Activated naive CD4-positive, alpha-beta T cell (primary cell): Measurements from ENCODE around the gene PPP1R3F.
A peak's percentile ranks its signal among the peaks of the same experiment; 100 is the strongest.

ENCODE experiments used
- DNase-seq, 4 experiments: peaks; one replicate each; lab custom pipeline; 2025; lab: John Stamatoyannopoulos, UW

Gene PPP1R3F

DNA sequence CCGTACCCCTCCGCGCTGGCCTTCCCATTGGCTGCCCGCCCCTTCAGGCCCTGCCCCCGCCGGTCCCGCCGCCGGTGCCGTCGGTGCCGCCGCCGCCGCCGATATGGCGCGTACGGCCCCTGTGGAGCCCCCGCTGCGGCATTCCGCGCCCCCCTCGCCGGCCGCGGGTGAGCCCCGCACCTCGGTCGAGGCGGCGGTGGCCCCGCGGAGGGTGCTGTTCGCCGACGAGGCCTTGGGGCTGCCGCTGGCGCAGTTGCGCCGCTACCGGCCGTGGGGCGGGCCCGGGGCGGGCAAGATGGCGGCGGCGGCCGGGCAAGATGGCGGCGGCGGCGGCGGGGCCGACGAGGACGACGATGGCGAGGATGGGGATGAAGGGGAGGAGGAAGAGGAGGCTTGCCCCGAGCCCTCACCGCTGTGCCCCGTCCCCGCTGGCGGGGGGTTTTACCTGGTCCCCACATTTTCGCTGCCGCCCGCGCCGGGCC is at the start of gene PPP1R3F:
Gene PPP1R3F (plus strand): TSS at position 27 of the 482 bp plus-strand sequence. CDS start 77 bp downstream, at position 104.
- DNase-seq = peak in 2 of 4 experiments; percentile 38 to 58

DNA sequence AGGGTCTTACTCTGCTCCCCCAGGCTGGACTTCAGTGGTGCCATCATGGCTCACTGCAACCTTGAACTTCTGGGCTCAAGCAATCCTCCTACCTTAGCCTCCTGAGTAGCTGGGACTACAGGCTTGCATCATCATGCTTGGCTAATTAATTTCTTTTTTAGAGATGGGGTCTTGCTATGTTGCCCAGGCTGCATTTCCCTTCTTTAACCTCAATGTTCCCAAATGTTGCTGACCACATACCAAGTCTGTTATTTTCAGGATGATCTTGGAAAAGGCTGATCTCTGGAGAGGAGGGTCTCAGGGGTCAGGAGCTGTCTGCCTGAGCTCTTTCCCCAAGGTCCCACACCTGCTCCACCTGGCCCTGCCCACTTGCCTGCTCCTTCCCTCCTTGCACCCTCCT is 49.5 kb upstream of the PPP1R3F start:
- no peak for DNase-seq

- DNase-seq = no peak
These were observed 47.7 kb upstream of the PPP1R3F start for GRCh38 chrX:49221868-49222267.

DNA sequence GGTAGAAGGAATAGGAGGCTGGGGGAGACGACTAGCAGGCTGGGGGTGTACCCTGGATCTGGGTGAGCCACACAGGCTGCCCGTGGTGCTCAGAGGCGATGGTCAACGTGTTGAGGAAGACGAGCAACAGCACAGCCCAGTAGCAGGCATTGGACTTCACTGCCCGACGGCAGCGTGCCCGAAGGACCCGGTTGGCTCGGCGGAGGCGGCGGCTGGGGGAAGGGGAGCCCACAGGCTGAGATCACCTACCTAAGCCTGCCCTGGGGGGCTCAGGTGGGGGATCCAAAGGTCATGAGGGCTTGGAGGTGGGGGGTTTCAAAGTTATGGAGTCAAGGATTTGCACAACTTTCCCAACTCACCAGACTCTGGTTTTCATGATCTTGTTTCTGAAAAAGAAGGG is 43.7 kb upstream of the PPP1R3F start:
- no peak for DNase-seq

- DNase-seq = no peak
These were observed 42.6 kb upstream of the PPP1R3F start for GRCh38 chrX:49226946-49227345.

- no peak for DNase-seq
These were observed 41.9 kb upstream of the PPP1R3F start for GRCh38 chrX:49227726-49228125.

GRCh38 chrX:49228185-49228584 is 41.4 kb upstream of the PPP1R3F start:
- no peak for DNase-seq

DNA sequence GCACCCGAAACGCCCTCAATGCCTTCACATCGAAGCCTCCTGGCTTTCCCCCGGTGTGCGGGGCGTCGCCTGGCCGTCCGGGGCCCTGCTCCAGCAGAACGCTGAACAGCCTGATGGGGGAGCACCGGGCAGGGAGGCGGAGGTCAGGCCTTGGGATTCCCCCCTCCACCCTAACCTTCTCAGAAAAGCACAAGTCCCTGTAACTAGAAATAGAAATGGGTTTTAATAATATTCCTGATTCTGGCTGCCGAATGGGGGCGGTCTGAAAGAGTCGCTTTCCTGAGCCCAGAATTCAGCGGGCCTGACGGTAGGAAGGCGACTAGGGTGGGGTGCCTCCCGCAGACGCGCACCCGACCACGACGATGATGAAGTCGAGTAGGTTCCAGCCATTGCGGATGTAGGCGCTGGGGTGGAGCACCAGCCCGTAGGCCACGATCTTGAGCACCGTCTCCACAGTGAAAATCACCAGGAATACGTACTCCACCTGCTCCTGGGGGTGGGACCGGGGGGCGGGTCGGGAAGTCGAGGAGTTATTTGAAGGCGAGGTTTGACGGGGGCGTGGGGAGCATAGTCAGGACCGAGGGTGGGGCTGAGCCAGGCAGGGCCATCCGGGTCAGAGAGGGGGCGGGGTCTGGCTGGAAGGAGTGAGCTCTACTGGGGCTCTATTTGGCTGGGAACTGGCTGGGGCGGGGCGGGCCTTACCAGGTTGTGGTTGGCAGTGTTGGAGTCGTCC is 38.9 kb upstream of the PPP1R3F start:
- DNase-seq = peak in 2 of 4 experiments; percentile 12 to 40

DNA sequence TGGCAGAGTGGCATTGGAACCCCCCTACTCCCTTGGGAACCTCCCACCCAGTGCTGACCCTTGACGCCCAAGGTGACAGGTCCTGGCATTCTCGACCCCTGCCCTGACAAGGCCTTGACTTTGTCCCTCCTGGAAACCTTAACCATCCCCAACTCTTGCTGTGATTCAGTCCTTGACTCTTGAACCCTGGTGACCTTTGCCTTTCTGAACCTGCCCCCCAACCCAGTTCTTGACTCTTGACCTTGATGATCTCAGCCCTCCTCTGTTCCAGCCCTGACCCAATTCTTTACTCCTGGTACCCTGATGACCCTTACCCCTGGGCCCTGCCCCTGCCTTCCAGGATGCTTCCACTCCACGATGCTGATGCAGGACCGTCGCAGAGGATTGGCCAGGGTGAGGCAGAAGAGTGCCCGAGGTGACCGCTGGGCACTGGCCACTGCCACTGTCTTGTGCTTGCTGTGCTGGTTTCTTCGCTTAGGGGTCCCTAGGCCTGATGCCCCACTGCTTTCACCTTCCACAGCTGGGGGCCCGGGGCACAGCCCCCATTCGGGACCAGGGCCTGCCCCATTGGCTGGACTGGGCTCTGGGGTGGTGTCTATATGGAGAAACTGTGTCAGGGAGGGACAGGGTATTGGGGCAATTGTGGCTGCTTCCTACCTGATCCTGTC is 38.1 kb upstream of the PPP1R3F start:
- DNase-seq = no peak

GRCh38 chrX:49232525-49232924 is 37.1 kb upstream of the PPP1R3F start:
- DNase-seq = no peak

- DNase-seq = no peak
These were observed 36.4 kb upstream of the PPP1R3F start, which contains the start of gene CACNA1F for GRCh38 chrX:49233176-49233575. TSS of gene CACNA1F (minus strand) at chrX:49233340. CDS start at chrX:49233309, 31 bp downstream.

DNA sequence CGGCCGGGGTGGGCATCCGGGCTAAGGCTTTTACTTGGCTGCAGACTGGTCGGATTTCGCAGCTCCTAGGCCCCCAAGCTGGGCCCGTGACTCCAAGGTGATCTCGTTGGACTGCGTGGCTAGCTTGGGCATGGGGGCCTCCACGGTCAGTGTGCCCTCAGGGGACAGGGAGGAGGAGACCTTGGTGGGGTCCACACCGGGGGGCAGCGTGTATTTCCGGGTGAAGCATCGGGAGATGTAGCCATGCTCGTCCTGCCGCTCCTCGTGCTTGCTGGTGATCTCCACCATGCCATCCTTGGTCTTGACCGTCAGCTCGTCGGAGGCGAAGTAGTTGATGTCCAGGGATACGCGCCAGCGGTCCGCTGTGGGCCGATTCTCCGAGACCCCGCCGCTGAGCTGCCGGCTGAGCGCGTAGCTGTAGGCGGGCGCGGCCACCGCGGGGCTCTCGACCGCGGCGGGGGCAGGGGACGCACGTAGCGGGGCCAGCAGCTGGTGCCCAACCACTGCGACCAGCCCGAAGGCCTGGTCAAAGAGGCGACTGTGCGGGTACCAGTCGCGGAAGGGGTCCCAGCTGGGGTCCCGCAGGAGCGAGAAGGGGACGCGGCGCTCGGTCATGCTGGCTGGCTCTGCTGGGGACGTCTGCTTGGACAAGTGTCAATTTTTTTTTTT is 35.6 kb upstream of the PPP1R3F start:
- no peak for DNase-seq

DNA sequence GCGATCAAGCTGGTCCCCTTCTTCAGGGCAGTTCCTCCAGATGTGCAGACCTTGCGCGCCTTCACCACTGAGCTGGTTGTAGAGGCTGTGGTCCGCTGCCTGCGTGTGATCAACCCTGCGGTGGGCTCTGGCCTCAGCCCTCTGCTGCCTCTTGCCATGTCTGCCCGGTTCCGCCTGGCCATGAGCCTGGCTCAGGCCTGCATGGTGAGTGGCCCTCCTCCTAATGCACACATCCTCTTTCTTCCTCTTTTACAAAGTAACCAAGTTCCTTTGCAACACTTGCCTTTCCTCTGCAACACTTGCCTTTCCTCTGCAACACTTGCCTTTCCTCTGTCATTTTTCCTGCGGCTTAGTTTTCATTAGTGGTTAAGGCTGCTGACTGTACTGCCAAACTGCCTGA is 32.5 kb upstream of the PPP1R3F start:
- DNase-seq = no peak

- no peak for DNase-seq
These were observed 30.9 kb upstream of the PPP1R3F start for GRCh38 chrX:49238735-49239134.

DNA sequence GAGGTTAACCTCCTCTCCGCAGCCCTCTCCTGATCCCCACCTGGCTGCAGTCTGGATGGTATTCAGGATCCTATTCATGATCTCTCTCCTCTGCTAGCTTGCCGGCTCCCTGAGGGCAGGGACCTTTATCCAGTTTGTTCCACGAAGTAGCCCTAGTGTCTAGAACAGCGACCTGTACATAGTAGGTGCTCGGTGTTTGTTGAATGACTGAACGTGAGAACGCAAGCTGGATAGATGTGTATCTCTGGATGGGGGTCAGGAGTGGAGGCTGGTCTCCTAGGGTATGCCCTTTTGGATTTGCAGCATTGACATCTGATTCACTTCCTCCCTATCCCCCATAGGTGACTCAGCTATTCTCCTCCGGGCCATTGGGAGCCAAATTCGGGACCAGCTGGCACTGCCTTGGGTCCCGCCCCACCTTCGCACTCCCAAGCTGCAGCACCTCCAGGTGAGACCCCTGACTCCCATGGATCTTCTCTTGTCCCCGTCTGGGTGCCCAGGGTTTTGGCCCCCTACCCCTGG is 27.0 kb upstream of the PPP1R3F start:
- DNase-seq = no peak

- DNase-seq = no peak
These were observed 26.4 kb upstream of the PPP1R3F start for GRCh38 chrX:49243166-49243565.

- no peak for DNase-seq
These were observed 25.4 kb upstream of the PPP1R3F start for GRCh38 chrX:49244207-49244606.

GRCh38 chrX:49246541-49246940 is 23.1 kb upstream of the PPP1R3F start:
- DNase-seq = no peak

DNA sequence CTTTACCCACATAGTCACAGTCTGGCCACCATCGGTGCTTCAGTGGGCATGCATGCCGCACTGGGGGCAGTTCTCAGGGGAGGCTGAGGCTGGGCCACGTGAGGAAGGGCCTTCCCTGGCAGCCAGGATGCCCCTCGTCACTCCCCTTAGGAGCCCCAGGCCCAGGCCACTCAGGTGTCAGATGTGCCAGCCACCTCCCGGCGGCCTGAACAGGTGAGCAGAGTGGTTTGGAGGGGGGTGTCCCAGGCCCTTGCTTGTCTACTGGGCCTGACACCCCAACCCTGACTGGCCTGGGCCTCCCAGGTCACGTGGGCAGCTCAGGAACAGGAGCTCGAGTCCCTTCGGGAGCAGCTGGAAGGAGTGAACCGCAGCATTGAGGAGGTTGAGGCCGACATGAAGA is 22.2 kb upstream of the PPP1R3F start:
- no peak for DNase-seq

GRCh38 chrX:49247916-49248811 is 21.4 kb upstream of the PPP1R3F start:
- DNase-seq = no peak

DNA sequence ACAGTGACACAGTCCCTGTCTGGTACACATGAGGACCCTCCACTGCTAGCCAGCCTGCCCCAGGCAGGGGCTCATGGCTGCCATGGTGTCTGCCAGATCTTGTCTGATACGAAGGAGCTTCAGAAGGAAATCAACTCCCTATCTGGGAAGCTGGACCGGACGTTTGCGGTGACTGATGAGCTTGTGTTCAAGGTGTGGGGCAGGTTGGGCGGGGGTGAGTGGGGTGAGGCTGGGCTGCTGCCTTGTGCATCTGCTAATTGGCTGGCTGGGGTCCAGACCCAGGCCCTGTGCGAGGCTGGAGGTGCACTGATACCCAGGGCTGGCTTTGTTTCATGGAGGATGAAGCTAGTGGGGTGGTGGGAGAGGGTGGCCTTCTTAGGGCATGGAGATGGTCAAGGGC is 20.5 kb upstream of the PPP1R3F start:
- DNase-seq = no peak

DNA sequence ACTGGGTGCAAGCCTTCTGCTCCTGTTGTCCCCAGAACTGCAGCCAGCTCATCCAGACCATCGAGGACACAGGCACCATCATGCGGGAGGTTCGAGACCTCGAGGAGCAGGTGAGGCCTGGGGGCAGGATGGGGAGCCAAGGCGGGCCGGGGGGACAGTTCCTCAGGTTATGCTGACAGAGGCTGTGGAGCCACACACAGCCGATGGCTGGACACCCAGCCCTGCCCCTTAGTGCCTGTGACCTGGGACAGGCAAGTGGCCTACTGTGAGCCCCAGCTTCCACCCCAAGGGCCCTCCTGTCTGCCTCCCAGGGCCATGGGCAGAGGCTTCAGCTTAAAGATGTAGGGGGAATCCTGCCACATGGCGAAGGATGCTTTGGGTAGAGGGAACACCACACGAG is 20.0 kb upstream of the PPP1R3F start:
- DNase-seq = no peak
